ENCODE results near the gene LILRA6.

DNA sequence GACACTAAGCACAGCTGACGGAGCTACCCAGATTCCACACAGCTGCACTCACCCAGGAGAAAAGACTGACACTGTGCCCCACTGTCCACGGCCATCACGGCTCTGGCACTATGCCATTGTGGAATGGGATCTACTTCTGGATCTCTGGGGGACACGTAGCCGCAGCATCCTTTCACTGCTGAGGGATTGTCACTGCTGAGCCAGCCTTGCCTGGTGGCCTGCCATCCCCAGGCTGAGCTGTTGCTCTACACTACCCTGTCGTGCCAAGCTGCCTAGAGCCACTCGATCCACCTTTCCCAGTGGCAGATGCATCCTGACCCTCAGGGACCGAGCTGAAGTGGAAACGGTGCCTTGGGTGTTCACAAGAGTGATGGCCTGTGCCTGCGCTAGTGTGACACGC lies 19.5 kb upstream of the LILRA6 start:
- TF ChIP-seq, protein P1, sequence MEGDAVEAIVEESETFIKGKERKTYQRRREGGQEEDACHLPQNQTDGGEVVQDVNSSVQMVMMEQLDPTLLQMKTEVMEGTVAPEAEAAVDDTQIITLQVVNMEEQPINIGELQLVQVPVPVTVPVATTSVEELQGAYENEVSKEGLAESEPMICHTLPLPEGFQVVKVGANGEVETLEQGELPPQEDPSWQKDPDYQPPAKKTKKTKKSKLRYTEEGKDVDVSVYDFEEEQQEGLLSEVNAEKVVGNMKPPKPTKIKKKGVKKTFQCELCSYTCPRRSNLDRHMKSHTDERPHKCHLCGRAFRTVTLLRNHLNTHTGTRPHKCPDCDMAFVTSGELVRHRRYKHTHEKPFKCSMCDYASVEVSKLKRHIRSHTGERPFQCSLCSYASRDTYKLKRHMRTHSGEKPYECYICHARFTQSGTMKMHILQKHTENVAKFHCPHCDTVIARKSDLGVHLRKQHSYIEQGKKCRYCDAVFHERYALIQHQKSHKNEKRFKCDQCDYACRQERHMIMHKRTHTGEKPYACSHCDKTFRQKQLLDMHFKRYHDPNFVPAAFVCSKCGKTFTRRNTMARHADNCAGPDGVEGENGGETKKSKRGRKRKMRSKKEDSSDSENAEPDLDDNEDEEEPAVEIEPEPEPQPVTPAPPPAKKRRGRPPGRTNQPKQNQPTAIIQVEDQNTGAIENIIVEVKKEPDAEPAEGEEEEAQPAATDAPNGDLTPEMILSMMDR (conservative IDR thresholded peaks at IDR 0.05), result no peak
- TF ChIP-seq EZH2 (IDR thresholded peaks at IDR 0.05; ENCODE audit: low read depth), result no peak
